Middle frontal gyrus (tissue), 1 donor: ENCODE results near the gene ZMIZ1.

Experiments
- DNase-seq: peaks from one replicate; pipeline ENCODE4 v3.0.0-alpha.2; 2015; ENCODE audit warnings: low spot score; ENCODE audit errors: extremely low spot score

The ZMIZ1 gene

GRCh38 chr10:79052291-79053080 is 16.3 kb upstream of the ZMIZ1 start:
- DNase-seq: no peak

- no peak for DNase-seq
Measured at GRCh38 chr10:79053081-79053434, 15.7 kb upstream of the ZMIZ1 start.

GRCh38 chr10:79053481-79054202 is 15.1 kb upstream of the ZMIZ1 start:
- no peak for DNase-seq

- DNase-seq: no peak
Measured at GRCh38 chr10:79054203-79055099, 14.3 kb upstream of the ZMIZ1 start.

GRCh38 chr10:79055100-79055782 is 13.5 kb upstream of the ZMIZ1 start:
- no peak for DNase-seq

- DNase-seq: no peak
Measured at GRCh38 chr10:79055892-79056291, 12.9 kb upstream of the ZMIZ1 start.

- no peak for DNase-seq
Measured at GRCh38 chr10:79056361-79056735, 12.4 kb upstream of the ZMIZ1 start.

GRCh38 chr10:79056736-79057391 is 11.9 kb upstream of the ZMIZ1 start:
- no peak for DNase-seq

- DNase-seq: no peak
Measured at GRCh38 chr10:79057481-79058275, 11.1 kb upstream of the ZMIZ1 start.

- no peak for DNase-seq
Measured at GRCh38 chr10:79058899-79059841, 9.6 kb upstream of the ZMIZ1 start.

GRCh38 chr10:79059859-79060379 is 8.8 kb upstream of the ZMIZ1 start:
- DNase-seq: peak; percentile 73

- DNase-seq: no peak
Measured at GRCh38 chr10:79060641-79061255, 8.0 kb upstream of the ZMIZ1 start.

GRCh38 chr10:79061441-79062315 is 7.1 kb upstream of the ZMIZ1 start:
- no peak for DNase-seq

- no peak for DNase-seq
Measured at GRCh38 chr10:79063071-79063491, 5.7 kb upstream of the ZMIZ1 start.

- DNase-seq: no peak
Measured at GRCh38 chr10:79063661-79064492, 4.9 kb upstream of the ZMIZ1 start.

GRCh38 chr10:79065091-79065551 is 3.6 kb upstream of the ZMIZ1 start:
- no peak for DNase-seq
